AG08395 (cell line): ENCODE data around the gene ZNF804B.

Experiments
- DNase-seq: peaks from one replicate; pipeline ENCODE4 v3.0.0; 2012; ENCODE audit warnings: mixed read lengths, low spot score

The ZNF804B gene

DNA sequence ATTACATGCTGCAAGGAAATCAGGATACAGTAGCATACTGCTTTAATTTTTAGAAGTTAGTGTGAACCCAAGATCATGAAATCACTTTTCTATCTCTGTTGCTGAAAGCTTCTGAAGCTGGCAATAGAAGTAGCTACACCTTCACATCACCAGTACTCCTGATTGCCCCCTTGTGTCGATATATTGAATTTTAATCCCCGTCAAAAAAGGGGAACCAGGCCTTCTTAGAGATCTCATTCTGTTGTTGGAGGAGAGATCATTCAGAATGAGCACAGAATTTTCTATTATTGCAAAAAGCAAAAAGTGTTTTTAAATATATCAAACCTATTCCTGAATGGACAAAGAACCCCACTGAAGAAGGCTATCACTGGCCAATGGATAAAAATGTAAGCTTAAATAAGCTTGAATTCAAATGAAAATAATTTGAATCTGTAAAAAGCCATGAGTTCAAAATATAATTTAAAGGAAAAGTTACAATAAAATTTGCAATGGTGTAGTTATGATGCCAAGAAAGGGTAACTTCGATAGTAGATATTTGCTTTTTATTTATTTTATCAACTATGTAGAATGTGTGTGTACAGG is 75.7 kb downstream of the ZNF804B start:
- peak; percentile 4 for DNase-seq

DNA sequence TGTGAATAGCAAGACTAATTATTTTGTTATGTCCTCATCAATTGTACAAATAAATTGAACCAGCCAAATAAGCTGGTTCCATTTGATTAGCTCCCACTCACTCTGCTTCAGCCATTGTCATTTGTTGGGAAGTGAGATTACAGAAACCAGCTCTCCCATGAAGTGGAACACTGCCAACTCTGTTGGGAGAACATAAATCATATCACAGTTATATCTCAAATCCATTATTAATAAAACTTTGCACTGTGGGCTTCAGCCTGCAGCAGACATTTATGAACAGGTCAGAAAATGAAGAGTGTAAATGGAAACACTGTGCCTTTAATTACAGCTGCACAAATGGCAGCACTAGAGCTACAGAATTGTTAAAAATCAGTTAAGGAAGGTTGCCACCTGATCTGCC is 82.7 kb downstream of the ZNF804B start:
- DNase-seq, result no peak

DNA sequence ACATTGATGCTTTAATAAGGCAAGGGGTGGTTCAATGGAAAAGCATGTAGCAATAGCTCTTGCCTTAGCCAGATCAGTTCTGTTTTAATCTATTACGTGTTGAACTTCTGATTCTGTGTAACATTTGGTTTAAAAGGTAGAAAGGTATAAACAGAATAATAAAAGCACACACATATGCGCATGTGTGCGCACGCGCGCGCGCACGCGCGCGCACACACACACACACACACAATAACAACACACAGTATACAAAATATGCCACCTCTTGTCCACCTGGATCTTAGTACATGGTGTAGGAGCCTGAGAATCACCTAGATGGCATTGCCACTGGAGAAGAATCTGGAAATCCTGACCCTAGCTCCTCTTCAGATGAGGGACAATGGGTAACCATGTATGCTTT is 85.6 kb downstream of the ZNF804B start:
- no peak for DNase-seq

DNA sequence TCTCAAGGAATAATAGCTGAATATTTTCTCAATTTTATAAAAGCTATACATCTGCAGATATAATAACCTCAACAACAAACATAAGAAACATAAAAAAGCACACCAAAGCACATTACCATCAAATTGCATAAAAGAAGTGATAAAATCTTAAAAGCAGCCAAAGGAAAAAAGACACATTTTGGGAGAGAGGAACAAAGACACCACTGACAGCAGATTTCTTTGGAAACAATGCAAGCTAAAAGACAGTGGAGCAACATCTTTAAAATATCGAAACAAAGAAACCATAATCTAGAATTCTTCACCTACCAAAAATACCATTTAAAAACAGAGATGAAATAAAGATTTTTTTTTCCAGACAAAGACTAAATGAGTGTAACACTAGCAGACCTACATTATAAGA is 91.7 kb downstream of the ZNF804B start:
- DNase-seq, result no peak

DNA sequence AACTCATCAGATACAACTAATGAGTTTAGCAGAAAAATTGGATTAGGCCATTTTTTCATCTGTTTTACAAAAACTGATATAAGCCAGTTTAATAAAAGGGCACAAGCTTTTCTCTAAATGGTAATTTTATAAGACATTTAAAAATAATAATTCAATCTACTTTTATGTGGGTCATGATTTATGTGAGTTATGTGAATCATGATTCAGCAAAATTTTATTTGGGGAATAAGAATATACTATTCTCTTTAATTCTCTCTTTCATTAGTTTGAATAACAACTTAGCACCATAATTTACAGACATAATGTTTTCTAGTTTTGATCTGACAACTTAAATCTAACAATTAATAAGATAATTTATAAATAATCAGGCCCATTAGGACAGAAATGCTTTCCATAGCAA is 99.8 kb downstream of the ZNF804B start:
- no peak for DNase-seq

DNA sequence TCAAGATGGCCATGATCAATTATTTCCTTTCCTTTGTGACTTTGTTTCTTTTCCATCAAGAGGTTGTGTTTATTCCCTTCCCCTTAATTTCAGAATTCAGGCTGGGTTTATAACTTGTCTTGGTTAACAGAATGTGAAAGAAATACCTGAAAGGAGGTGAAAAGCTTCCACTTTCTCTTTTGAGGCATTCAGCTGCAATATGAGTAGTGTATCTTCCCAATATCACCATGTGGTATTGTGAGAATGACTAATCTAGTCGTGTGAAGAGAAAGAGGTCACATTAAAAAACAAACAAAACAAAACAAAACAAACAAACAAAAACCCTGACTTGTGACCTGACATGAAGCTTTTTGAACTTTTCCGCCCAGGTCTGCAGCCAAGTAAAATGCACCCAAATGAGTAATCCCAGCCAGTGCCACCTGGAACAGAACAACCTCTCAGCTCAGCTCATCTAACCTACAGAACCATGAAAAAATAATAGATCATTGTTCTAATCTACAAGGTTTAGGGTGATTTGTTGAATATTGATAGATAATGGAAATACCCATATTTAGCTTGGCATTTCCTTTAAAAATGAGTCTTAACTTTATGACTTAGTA is 106.9 kb downstream of the ZNF804B start:
- no peak for DNase-seq

DNA sequence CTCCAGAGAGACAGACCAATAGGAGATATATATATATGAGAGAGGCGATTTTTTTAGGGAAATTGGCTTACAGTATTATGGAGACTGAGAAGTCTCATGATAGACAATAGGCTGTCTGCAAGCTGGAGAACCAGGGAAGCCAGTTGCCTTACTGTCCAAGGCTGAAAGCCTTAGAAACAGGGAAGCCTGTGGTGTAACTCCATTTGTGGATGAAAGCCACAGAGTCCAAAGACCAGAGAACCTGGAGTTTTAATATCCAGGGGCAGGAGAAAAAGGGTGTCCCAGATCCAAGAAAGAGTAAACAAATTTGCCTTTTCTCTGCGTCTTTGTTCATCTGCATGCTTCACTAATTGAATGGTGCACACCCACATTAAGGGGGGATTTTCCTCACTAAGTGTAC is 107.7 kb downstream of the ZNF804B start:
- no peak for DNase-seq

DNA sequence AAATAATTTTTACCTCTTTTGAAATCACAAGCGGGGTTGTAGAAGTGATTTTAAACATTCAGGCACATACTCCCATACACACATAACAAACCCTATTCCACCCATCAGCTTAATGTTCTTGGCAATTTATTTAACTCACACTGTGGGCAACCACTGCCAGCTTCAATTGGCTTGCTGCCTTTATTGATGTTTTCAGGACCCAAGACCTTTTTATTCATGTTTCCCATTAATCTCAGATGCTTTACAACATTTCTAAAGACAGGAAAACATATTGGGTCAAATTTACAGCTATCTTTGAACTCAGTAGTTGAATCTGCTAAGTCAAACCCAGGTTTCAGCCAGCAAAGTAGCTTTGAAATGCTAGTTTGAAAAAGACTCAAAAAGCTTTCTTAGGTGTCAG is 109.0 kb downstream of the ZNF804B start:
- no peak for DNase-seq

DNA sequence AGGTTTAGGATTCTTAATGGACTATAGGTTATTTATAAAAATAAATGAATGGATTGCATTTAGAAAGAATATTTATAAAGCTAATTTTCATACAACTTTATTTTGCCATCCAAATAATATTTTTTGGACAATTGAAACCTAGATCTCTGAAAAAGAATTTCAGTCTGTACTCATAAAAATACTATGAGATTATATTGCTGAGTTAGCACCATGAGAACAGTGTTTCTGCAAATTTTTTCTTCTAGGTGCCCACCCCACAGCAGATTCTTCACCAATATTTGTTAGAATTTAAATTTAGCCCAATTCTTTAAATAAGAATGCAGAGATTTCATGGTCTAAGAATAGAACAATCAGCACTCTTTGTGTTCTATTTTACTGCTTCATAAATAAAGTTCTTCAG is 121.6 kb downstream of the ZNF804B start:
- no peak for DNase-seq

DNA sequence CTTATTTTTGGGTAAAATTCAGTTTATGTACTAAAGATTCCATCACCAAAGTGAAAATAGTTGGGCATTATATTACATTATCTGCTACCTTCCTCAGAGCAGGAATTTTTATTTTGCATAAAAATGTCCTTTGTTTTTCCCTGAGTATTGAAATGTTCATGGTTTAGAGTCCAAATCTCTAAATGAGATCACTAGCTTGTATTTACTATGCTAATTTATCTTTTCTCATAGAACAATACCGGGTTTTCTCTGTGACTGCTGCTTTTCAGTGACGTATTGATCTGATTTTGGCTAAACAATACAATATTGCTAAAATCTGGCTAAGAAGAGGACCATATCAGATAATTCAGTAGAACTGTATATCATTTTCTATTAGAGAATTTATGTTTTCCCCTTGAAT is 125.6 kb downstream of the ZNF804B start:
- no peak for DNase-seq

DNA sequence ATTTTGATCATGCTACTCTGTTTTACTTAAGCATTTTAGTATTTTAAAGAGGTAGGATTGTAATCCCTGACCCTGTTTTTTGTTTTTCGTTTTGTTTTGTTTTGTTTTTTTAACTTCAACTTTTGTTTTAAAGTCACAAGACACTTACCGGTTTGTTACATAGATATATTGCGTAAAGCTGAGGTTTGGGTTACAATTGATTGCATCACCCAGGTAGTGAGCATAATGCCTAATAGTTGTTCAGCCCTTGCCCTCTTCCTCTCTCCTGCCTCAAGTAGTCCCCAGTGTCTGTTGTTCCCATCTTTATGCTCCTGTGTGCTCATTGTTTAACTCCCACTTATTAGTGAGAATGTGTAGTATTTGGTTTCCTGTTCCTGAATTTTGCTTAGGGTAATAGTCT is 129.2 kb downstream of the ZNF804B start:
- no peak for DNase-seq

DNA sequence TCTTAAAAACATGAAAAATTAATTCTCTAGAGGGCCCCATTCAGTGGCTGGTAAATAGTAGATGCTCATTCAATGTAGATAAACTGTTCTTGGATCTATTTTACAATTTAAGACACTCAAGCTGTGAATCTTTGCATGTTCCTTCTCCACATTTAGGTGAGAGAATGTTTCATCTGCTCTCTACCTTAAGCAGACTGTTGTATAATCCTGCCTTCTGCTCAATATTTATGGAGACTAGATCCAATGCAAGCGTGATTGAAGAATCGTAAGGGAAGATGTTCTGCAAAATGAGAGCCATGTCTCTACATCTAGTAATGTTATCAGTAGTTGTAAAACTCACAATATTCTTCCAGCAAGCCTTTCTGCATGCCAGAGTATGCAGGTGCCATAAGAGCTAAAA is 151.0 kb downstream of the ZNF804B start:
- DNase-seq, result no peak

DNA sequence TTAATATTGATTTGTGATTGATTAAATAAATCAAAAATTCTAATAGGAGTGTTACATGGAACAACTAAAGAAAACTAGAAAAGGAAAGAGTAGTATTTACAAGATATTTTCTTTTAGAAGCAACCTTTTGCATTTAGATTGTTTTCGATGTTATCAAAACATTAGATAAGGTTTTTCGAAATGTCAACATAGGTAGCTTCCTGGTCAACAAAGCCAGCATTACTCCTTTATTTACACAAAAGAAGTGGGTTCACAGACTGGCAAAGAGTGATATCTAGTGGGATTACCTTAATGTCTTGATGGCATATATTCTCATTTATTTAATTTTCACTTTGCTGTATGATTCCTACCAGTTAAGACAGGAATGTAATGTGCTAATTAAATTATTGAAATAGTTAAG is 153.4 kb downstream of the ZNF804B start:
- DNase-seq, result no peak

DNA sequence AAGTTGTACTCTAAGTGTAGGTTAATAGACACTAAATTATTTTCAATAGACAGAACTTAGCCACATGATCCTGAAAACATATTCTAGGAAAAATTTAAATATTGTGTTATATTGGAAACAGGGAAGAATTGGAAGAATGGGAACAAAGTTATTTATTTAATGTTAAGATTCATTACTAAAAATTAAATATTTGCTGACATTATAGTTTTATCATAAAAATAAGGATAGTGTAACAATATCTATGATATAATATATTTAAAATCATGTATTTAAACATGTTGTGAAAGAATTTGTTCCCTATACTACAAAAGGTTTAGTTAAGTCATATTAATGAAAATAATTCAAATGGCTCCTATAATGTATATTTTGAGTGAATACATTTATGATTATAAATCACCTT is 156.1 kb downstream of the ZNF804B start:
- DNase-seq, result no peak

DNA sequence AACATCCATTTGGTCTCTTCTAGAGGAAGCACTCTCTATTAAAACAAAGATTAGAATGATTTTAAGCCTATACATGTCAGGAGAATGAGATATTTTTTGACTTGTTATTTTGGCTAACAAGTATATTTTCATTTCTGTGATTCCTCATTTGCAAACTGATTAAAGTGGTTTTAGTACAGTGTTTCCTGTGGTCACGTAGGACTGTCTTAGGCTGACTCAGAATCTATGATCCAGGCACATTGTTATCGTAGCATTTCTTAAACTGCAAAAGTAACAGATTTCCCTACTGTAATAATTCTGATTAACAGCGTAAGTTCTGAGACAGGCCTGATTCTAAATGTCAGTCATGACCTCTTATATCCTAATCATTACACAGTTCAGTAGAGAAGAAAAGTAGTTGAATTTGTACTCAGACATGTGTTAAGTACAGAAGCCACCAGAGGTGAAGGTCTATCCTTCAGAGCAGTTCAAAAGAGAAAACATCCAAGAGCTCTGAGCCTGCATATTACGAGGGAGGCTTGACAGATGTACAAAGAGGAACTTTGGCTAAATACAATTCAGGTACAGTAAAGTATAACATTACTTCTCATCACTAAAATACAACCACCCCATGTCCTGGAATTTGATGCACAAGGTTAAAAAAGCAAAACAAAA is 160.1 kb downstream of the ZNF804B start:
- no peak for DNase-seq

DNA sequence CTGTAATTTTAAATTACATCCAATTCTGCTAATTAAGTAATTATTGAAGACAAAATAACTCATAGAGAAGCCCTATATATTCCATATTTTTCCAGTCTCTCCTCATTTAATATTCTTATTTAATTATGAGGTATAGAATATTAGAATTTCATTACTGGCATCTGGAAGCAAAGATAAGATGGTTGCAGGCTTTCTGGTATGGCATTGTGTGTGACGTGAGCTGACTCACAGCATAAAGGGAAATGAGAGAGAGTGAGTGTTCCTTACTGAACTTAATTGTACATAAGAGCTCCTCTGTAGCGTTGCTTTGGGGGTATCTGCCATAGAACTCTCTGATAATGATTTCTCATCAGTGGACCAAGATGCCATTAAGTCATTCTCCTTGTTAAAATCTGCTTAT is 163.4 kb downstream of the ZNF804B start:
- DNase-seq, result no peak

DNA sequence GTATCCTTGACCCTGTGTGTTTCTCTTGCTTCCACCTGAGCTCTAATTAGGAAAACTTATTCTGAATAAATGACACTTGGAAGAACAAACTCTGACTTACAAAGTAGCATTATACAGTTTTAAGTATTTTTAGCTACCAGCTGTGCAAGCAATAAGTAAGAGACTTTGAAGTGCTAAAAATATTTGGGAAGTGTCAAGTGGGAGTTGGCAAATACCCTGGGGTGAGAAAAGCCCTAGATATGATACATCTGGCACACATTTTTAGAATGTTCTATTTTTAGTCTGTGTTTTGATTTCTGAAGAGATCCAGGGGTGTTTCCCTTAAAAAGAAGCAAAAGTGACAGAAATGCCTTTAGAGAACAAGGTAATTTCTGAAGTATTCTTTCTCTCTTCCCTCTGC is 168.8 kb downstream of the ZNF804B start:
- no peak for DNase-seq

DNA sequence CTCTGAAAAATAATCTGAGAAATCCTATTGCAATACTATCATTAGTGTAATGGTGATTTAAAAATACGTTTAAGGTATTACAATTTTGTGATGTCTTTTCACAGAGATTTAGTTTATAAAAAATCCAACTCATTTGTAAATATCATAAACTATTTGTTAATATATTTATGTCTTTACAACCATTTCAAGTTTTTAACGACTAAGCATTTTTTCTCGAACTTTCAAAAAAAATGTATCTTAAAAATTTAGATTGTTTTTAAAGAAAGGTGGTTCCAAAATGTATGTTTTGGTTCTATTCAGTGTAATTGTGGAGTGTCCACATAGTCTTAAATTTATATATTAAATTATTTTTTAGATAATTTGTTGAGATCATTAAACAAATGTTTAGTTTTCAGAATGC is 170.2 kb downstream of the ZNF804B start:
- no peak for DNase-seq

DNA sequence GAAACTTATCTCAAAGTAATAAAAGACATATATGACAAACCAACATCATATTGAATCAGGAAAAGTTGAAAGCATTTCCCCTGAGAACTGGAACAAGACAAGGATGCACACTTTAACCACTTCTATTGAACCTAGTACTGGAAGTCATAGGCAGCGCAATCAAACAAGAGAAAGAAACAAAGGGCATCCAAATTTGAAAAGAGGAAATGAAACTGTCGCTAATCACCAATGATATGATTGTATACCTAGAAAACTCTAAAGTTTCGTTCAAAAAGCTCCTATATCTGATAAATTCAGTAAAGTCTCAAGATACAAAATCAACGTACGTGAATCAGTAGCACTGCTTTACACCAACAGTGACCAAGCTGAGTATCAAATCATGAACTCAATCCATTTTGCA is 173.8 kb downstream of the ZNF804B start:
- DNase-seq, result no peak

DNA sequence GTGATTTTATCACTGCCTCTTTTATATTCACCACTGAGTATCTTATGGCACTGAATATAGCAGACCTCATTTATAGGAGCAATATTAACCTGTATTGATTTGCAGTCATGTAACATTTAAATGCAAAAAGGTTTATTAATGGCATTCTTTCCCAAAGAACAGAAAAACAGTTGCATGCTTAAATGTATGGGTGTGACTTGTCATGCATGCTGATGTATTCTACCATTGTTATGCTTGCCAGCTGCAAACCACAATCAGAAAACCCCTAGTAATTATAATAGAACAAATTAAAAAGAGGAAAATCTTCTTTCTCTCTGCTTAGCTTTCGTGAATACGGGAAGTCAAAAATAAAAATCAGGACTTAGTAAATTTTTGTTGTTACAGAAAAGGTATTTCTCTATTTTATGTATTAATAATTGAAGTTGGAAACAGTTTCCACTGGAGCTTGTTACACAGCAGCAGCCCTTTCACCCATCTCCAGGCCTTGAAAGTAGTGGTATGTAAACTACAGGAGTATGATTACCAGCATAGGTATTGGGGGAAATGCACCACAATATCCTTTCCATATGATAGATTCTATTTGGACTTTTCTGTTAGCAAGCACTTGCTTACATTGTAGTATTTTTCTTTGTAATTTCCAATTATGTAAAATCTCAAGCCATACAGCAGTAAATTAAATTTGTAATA is 183.5 kb downstream of the ZNF804B start:
- no peak for DNase-seq

DNA sequence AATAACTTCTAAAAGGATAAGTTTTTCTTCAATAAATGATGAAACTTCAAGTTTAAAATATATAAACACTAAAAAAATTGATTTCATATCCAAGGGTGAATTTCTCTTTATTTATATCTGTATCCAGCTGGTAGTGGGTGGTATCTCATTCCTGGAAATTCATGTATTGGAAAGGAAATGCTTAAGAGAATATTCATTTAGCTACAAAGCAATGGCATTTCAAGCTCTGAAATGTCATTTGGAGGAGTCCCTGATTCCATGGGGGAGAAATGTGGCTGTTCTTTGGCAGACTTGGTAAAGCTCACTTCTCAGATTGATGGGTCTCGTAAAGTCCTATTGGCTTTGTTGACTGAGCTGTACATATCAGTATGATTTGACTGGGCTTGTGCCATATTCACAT is 192.3 kb downstream of the ZNF804B start:
- DNase-seq, result no peak

DNA sequence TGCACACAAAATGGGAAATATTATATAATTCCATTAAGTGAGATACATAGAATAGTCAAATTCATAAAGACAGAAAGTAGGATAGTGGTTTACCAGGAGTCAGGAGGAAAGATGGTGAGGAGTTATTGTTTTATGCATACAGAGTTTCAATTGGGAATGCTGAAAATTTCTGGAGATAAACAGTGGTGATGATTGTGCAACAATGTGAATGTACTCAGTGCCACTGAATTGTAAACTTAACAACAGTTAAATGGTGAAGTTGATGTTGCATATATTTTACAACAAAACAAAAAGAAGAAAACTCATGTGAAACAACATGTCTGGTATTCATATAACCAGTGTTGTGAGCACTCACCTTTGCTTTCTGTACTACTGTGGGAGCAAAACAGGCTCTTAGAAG is 204.9 kb downstream of the ZNF804B start:
- no peak for DNase-seq

DNA sequence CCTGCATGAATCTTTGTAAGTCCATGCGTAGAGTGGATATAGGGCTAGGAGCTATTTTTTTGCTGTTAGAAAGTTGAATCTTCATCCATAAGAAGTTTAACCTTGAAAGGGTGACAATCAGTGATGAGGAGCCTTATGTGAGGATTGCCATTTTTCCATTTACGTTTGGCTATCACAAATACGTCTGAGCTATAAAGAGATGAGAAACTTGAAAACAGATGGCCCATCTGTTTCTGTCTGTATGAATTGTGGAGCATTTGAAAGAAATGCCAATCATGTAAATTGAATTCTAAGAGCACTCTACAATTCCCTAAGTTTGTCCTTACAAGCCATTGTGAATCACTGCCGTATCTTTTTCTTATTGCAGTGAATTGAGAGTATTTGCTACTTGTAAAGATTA is 205.9 kb downstream of the ZNF804B start:
- no peak for DNase-seq
